Fibroblast of skin of left quadriceps (primary cell): Measurements from ENCODE around the gene ARV1.

Source experiments
- DNase-seq, 2 experiments: peaks; one replicate each; pipeline ENCODE4 v3.0.0-alpha.2; 2013; ENCODE audit warnings: low read depth in 2 of 2

Gene ARV1

GRCh38 chr1:230978491-230979388 lies at the start of gene ARV1, which contains the start of gene TTC13:
TSS of gene ARV1 (plus strand) at chr1:230979094. CDS start at chr1:230979106, 12 bp downstream.
TSS of gene TTC13 (minus strand) at chr1:230978861. CDS start at chr1:230978830, 31 bp downstream.
- DNase-seq, result peak; percentile 91 to 92

GRCh38 chr1:230930986-230931385 lies 47.9 kb upstream of the ARV1 start:
- no peak for DNase-seq

- no peak for DNase-seq
Measured at GRCh38 chr1:230935852-230936251, 43.0 kb upstream of the ARV1 start.

- no peak for DNase-seq
Measured at GRCh38 chr1:230936475-230936874, 42.4 kb upstream of the ARV1 start.

- DNase-seq, result peak; percentile 14 to 18
Measured at GRCh38 chr1:230937371-230937770, 41.5 kb upstream of the ARV1 start.

GRCh38 chr1:230938924-230939368 lies 39.9 kb upstream of the ARV1 start:
- DNase-seq, result no peak

GRCh38 chr1:230939806-230940489 lies 38.9 kb upstream of the ARV1 start:
- no peak for DNase-seq

- DNase-seq, result peak; percentile 14 to 16
Measured at GRCh38 chr1:230940848-230941247, 38.0 kb upstream of the ARV1 start.

GRCh38 chr1:230943048-230943593 lies 35.8 kb upstream of the ARV1 start:
- no peak for DNase-seq

- DNase-seq, result no peak
Measured at GRCh38 chr1:230948301-230948700, 30.6 kb upstream of the ARV1 start.

GRCh38 chr1:230948903-230949302 lies 30.0 kb upstream of the ARV1 start:
- no peak for DNase-seq

GRCh38 chr1:230950404-230950803 lies 28.5 kb upstream of the ARV1 start:
- DNase-seq, result no peak

- no peak for DNase-seq
Measured at GRCh38 chr1:230957580-230957989, 21.3 kb upstream of the ARV1 start.

GRCh38 chr1:230958370-230958769 lies 20.5 kb upstream of the ARV1 start:
- DNase-seq, result no peak

GRCh38 chr1:230964896-230965295 lies 14.0 kb upstream of the ARV1 start:
- no peak for DNase-seq

GRCh38 chr1:230965535-230965934 lies 13.4 kb upstream of the ARV1 start:
- DNase-seq, result no peak

- DNase-seq, result no peak
Measured at GRCh38 chr1:230966358-230966873, 12.5 kb upstream of the ARV1 start.

GRCh38 chr1:230970432-230970831 lies 8.5 kb upstream of the ARV1 start:
- no peak for DNase-seq

- no peak for DNase-seq
Measured at GRCh38 chr1:230971771-230972170, 7.1 kb upstream of the ARV1 start.

- no peak for DNase-seq
Measured at GRCh38 chr1:230972855-230973271, 6.0 kb upstream of the ARV1 start.

- DNase-seq, result no peak
Measured at GRCh38 chr1:230975636-230976035, 3.3 kb upstream of the ARV1 start.

- no peak for DNase-seq
Measured at GRCh38 chr1:230976360-230976759, 2.5 kb upstream of the ARV1 start.
